DND-41 (cell line): Measurements from ENCODE around the gene ENGASE.

Source experiments
- CTCF ChIP-seq: IDR thresholded peaks from 2 replicates; pipeline ENCODE4 v1.5.1; 2012; ENCODE audit warnings: borderline replicate concordance, low read length, moderate library complexity, mild to moderate bottlenecking; ENCODE audit not compliant: poor library complexity, severe bottlenecking; ENCODE audit errors: extremely low read depth
- EZH2 ChIP-seq: IDR thresholded peaks from 3 replicates; pipeline ENCODE4 v1.6.1; 2012; ENCODE audit warnings: borderline replicate concordance, low read depth, mild to moderate bottlenecking, moderate library complexity, low read length, inconsistent platforms; ENCODE audit not compliant: severe bottlenecking

DNA sequence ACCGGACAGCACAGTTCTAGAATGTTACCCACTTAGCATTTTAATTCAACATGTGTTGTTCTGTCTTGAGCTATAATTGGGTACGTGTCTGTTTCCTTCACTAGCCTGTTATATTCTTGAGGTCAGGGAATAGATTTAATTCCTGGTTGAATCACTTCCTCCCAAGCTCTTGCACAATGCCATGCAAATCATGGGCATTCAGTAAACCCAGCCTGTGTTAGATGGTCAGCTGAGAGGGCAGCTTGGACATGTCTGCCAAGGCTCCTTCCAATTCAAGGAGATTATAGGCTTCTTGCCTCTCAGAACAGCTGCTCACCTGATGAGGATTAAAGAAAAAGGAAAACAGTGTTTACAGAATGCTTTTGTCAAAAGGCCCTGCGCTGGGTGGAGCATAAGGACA is 38.0 kb upstream of the ENGASE start:
- TF ChIP-seq EZH2, result no peak
- no peak for TF ChIP-seq CTCF
